SK-N-SH treated with all-trans-retinoic acid at 6 μM for 48 hours (cell line): ENCODE results near the gene PCDHGB3.
"Not testable (repeated sequence)": the region's sequence is repeated elsewhere in the genome, so short reads cannot be mapped to it uniquely, and the experiment has no call there.

Source experiments
- ARNTL ChIP-seq: fragments of 450-650 bp; formaldehyde crosslinking; IDR thresholded peaks from 2 replicates; pipeline ENCODE4 v1.5.0; 2020; ENCODE audit warnings: low read depth, mild to moderate bottlenecking, moderate library complexity, borderline replicate concordance
- BACH2 ChIP-seq: fragments of 250-450 bp; sonication (Bioruptor Pico); IDR thresholded peaks from 2 replicates; pipeline ENCODE4 v1.9.0; 2021; ENCODE audit warnings: mild to moderate bottlenecking, borderline replicate concordance
- GLIS3 ChIP-seq: fragments of 250-450 bp; sonication (Bioruptor Pico); IDR thresholded peaks from 2 replicates; pipeline ENCODE4 v1.5.0; 2020; ENCODE audit warnings: mild to moderate bottlenecking, moderate library complexity
- PPARA ChIP-seq: fragments of 250-450 bp; sonication (Bioruptor Pico); IDR thresholded peaks from 2 replicates; pipeline ENCODE4 v1.5.0; 2020; ENCODE audit warnings: mild to moderate bottlenecking, borderline replicate concordance
- RARB ChIP-seq: fragments of 250-450 bp; sonication (Bioruptor Pico); IDR thresholded peaks from 2 replicates; pipeline ENCODE4 v1.8.0; 2021; ENCODE audit warnings: mild to moderate bottlenecking, moderate library complexity
- TF ChIP-seq, protein P1 (sequence below): fragments of 250-450 bp; sonication (Bioruptor Pico); IDR thresholded peaks from 2 replicates; pipeline ENCODE4 v1.5.1; 2021; ENCODE audit warnings: mild to moderate bottlenecking, moderate library complexity

DNA sequence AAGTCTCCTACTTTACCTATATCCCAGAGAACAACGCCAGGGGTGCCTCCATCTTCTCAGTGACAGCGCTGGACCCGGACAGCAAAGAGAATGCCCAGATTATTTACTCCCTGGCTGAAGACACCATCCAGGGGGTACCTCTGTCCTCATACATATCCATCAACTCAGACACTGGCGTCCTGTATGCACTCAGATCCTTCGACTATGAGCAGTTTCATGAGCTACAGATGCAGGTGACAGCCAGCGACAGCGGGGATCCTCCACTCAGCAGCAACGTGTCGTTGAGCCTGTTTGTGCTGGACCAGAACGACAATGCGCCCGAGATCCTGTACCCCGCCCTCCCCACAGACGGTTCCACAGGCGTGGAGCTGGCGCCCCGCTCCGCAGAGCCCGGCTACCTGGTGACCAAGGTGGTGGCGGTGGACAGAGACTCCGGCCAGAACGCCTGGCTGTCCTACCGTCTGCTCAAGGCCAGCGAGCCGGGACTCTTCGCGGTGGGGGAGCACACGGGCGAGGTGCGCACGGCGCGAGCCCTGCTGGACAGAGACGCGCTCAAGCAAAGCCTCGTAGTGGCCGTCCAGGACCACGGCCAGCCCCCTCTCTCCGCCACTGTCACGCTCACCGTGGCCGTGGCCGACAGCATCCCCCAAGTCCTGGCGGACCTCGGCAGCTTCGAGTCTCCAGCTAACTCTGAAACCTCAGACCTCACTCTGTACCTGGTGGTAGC, 44.7 kb downstream of the PCDHGB3 start:
- TF ChIP-seq BACH2 (CRISPR knock-in tag); RARB; ARNTL (CRISPR knock-in tag); GLIS3 (CRISPR knock-in tag); PPARA (CRISPR knock-in tag): not testable (repeated sequence)
- TF ChIP-seq, protein P1, sequence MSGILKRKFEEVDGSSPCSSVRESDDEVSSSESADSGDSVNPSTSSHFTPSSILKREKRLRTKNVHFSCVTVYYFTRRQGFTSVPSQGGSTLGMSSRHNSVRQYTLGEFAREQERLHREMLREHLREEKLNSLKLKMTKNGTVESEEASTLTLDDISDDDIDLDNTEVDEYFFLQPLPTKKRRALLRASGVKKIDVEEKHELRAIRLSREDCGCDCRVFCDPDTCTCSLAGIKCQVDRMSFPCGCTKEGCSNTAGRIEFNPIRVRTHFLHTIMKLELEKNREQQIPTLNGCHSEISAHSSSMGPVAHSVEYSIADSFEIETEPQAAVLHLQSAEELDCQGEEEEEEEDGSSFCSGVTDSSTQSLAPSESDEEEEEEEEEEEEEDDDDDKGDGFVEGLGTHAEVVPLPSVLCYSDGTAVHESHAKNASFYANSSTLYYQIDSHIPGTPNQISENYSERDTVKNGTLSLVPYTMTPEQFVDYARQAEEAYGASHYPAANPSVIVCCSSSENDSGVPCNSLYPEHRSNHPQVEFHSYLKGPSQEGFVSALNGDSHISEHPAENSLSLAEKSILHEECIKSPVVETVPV (CRISPR knock-in tag): not testable (repeated sequence)
